Natural killer cell treated with Interleukin-12 subunit alpha and Interleukin-12 subunit beta and Interleukin-15 and Interleukin-18, amount 100 ng/mL, for 72 hours (primary cell): Measurements from ENCODE around the gene SOX6. TPM values are rescaled to one million over a fixed set of nuclear protein-coding genes. Genes with fewer than 3 reads are reported as not detected.

Source experiments
- ATAC-seq, 2 donors: fragments of 150-1000 bp; cut with Tn5 transposase in 1 of 2; sonication (Bioruptor Pico), chemical (Tn5 transposase) in 1 of 2; 2 replicates each; pipeline ENCODE4 v1.10.0; 2021
- DNase-seq: peaks from one replicate; pipeline ENCODE4 v3.0.0; 2022; ENCODE audit warnings: low spot score
- H3K27ac Mint-ChIP-seq, 2 donors: 1 replicate in 1 of 2; 2 replicates in 1 of 2; pipeline ENCODE4 v1.8.0; 2022; ENCODE audit warnings: mixed read lengths in 2 of 2, mild to moderate bottlenecking in 1 of 2, moderate library complexity in 1 of 2
- H3K27me3 Mint-ChIP-seq, 2 donors: 1 replicate in 1 of 2; 2 replicates in 1 of 2; pipeline ENCODE4 v1.8.0; 2022; ENCODE audit warnings: mixed read lengths in 2 of 2
- H3K36me3 Mint-ChIP-seq: one replicate; pipeline ENCODE4 v1.8.0; 2022; ENCODE audit warnings: mixed read lengths
- H3K4me1 Mint-ChIP-seq, 2 donors: 1 replicate in 1 of 2; 2 replicates in 1 of 2; pipeline ENCODE4 v1.8.0; 2022; ENCODE audit warnings: low read depth in 2 of 2, mixed read lengths in 2 of 2, mild to moderate bottlenecking in 1 of 2
- H3K4me3 Mint-ChIP-seq: one replicate; pipeline ENCODE4 v1.8.0; 2022; ENCODE audit warnings: mixed read lengths
- H3K9me3 Mint-ChIP-seq: 2 replicates; pipeline ENCODE4 v1.8.0; 2022; ENCODE audit warnings: mixed read lengths
- total RNA-seq, 2 donors: library from RNA; stranded (reverse); gene quantifications; one replicate each; pipeline ENCODE4 v1.2.3, GENCODE V29; 2022

The SOX6 gene
- total RNA-seq, 2 donors from 2014 or later, result not detected

GRCh38 chr11:16261836-16262644 lies 94.3 kb downstream of the SOX6 start:
- no peaks in the 10 kb centered on the region for H3K27me3 Mint-ChIP-seq
- no peak for DNase-seq
- no peaks in the 10 kb centered on the region for H3K36me3 Mint-ChIP-seq
- H3K9me3 Mint-ChIP-seq, result peaks cover 7% of the 10 kb centered on the region
- no peak overlapping the region for H3K4me3 Mint-ChIP-seq
- H3K27ac Mint-ChIP-seq, result no peak overlapping the region
- H3K4me1 Mint-ChIP-seq, result no peaks in the 10 kb centered on the region
- ATAC-seq, result no peak

GRCh38 chr11:16252373-16252772 lies 104.0 kb downstream of the SOX6 start:
- H3K4me1 Mint-ChIP-seq, result no peaks in the 10 kb centered on the region
- H3K4me3 Mint-ChIP-seq, result no peak overlapping the region
- H3K9me3 Mint-ChIP-seq, result peaks cover 10% of the 10 kb centered on the region
- no peak overlapping the region for H3K27ac Mint-ChIP-seq
- H3K36me3 Mint-ChIP-seq, result peaks cover 4% of the 10 kb centered on the region
- ATAC-seq (no peak), DNase-seq (no peak)
- no peaks in the 10 kb centered on the region for H3K27me3 Mint-ChIP-seq

GRCh38 chr11:16248248-16248647 lies 108.1 kb downstream of the SOX6 start:
- ATAC-seq (no peak), DNase-seq (no peak)
- no peaks in the 10 kb centered on the region for H3K4me1 Mint-ChIP-seq
- H3K9me3 Mint-ChIP-seq, result peaks cover 8% of the 10 kb centered on the region
- H3K27ac Mint-ChIP-seq, result no peak overlapping the region
- H3K27me3 Mint-ChIP-seq, result no peaks in the 10 kb centered on the region
- no peak overlapping the region for H3K4me3 Mint-ChIP-seq
- peaks cover 8% of the 10 kb centered on the region for H3K36me3 Mint-ChIP-seq

DNA sequence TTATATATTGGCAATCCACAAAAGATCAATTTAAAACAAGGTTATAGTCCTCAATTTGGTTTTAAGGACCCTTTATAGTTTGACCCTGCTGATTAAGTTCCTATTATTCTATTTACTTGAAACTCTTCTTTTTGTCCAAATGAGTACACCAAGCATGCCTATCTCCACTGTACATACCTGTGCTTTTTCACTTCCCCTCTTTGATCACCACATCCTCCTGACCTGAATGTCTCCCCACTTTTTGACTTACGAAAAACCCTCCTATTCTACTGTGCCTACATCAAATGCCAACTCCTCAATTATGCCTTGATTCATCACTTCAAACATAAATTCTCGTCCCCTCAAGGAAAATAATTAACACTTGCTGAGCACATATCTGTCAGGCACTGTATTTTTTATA lies 113.5 kb downstream of the SOX6 start:
- no peak overlapping the region for H3K4me3 Mint-ChIP-seq
- no peak for DNase-seq
- no peaks in the 10 kb centered on the region for H3K27me3 Mint-ChIP-seq
- ATAC-seq, result no peak
- H3K4me1 Mint-ChIP-seq, result no peaks in the 10 kb centered on the region
- no peak overlapping the region for H3K27ac Mint-ChIP-seq
- peaks cover 5% of the 10 kb centered on the region for H3K36me3 Mint-ChIP-seq
- H3K9me3 Mint-ChIP-seq, result peaks cover 9% of the 10 kb centered on the region

DNA sequence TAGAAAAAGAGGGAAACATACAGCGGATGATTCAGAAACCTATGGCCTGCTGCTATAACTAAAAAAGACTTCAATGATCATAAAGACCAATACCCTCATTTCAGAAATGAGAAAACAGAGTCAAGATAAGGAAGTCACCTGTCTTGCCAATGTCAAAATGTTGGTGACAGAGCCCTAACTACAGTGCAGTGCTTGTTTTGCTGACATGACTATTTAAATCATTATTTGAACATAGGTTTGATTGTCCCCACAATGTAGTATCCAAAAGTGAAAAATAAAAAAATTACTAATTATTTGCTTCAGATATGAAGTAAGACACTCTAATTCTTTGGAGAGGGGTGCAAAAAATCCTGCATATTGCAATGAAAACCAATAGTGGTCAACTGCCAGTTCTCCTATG lies 115.7 kb downstream of the SOX6 start:
- H3K4me1 Mint-ChIP-seq, result no peaks in the 10 kb centered on the region
- no peaks in the 10 kb centered on the region for H3K27me3 Mint-ChIP-seq
- no peaks in the 10 kb centered on the region for H3K36me3 Mint-ChIP-seq
- H3K4me3 Mint-ChIP-seq, result no peak overlapping the region
- no peak overlapping the region for H3K27ac Mint-ChIP-seq
- DNase-seq (no peak), ATAC-seq (no peak)
- H3K9me3 Mint-ChIP-seq, result peaks cover 5% of the 10 kb centered on the region

DNA sequence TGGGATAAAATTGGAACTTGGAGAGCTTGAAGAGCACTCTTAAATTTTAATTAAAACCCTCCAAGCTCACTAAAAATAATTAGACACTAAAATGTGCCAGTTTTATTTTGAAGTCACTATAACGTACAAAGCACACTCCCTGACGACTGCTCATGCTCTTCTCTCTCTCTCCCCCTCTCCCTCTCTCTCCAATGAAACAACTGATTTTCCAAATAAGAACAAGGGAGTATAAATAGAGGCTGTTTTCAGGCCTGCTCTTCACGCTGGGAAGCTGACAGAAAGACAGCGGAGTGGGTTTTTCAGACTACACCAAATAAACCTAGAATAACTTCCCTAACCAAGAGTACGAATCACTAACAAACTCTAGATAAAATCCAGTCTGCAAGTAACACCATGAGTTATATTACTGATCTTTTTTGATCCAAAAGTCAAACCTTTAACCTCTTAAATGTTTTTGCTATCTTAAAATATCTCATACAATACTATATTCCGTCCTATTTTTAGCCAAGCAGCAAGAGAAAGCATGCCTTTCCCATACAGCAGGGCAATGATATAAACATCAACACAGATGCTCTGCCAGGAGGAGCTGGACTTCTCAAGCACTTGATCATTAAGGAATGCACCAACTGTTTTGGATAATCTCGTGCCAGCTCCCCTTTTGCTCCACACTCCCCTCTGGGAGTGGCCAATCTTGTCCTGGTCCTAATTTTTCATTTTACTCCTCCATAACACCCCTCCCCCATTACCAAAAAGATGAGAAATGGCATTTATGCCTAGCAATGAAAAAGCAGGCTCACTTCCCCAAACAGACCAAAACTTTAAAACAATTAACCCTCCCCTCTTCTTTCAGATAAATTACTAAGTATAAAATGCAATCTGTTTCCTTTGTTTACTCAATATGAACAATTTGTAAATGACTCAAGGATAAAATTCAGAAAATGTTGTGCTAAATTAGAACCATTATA lies 116.9 kb downstream of the SOX6 start:
- Mint-ChIP-seq H3K4me1 (no peaks in the 10 kb centered on the region), H3K36me3 (no peaks in the 10 kb centered on the region), H3K4me3 (no peak overlapping the region), H3K27ac (no peak overlapping the region), H3K9me3 (peaks cover 5% of the 10 kb centered on the region), H3K27me3 (no peaks in the 10 kb centered on the region)
- ATAC-seq, result no peak
- no peak for DNase-seq

- DNase-seq (no peak), ATAC-seq (no peak)
- no peak overlapping the region for H3K4me3 Mint-ChIP-seq
- H3K27ac Mint-ChIP-seq, result no peak overlapping the region
- peaks cover 4% of the 10 kb centered on the region for H3K9me3 Mint-ChIP-seq
- H3K36me3 Mint-ChIP-seq, result no peaks in the 10 kb centered on the region
- H3K27me3 Mint-ChIP-seq, result no peaks in the 10 kb centered on the region
- H3K4me1 Mint-ChIP-seq, result no peaks in the 10 kb centered on the region
Observed at GRCh38 chr11:16226245-16226644, 130.1 kb downstream of the SOX6 start.

DNA sequence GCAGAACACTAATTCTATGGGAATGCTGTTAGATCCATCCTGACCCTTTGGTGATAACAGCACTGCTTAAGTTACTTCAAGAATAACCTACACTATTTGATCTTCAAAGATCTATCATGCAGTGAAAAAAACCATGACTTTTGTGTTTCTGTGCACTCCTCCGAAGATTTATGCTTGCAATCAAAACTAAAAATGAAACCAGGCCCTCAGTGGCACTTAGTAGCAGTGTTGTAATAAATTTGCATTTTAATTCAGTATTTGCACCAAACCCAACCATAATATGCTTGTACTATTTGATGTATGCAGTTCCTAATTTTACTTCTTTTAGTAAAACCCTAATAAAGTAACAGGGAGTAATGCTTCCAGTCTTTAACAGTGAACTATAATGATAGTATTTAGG lies 130.7 kb downstream of the SOX6 start:
- Mint-ChIP-seq H3K27ac (no peak overlapping the region), H3K4me1 (no peaks in the 10 kb centered on the region), H3K27me3 (no peaks in the 10 kb centered on the region), H3K4me3 (no peak overlapping the region), H3K9me3 (peaks cover 4% of the 10 kb centered on the region), H3K36me3 (no peaks in the 10 kb centered on the region)
- no peak for DNase-seq
- ATAC-seq, result no peak

DNA sequence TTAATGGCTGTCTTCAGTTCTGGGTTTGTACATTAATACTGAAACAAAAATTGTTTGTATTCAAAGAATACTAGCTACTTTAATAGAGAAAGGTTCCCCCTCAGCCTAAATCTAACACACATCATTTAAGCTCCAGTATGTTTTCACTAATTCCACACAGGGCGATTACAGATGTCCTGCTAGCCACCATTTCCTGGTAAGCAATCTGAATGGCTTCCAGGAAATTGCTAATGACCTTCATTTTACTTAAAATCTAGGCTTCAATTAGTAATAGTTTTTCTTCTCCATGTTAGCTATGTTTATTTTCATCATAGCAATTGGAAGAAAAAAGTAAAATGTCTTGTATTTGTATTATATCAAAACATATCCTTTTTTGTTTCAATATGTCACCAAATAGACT lies 132.8 kb downstream of the SOX6 start:
- no peak overlapping the region for H3K4me3 Mint-ChIP-seq
- DNase-seq, result no peak
- no peak overlapping the region for H3K27ac Mint-ChIP-seq
- no peaks in the 10 kb centered on the region for H3K27me3 Mint-ChIP-seq
- H3K4me1 Mint-ChIP-seq, result no peaks in the 10 kb centered on the region
- no peaks in the 10 kb centered on the region for H3K9me3 Mint-ChIP-seq
- H3K36me3 Mint-ChIP-seq, result no peaks in the 10 kb centered on the region
- no peak for ATAC-seq

DNA sequence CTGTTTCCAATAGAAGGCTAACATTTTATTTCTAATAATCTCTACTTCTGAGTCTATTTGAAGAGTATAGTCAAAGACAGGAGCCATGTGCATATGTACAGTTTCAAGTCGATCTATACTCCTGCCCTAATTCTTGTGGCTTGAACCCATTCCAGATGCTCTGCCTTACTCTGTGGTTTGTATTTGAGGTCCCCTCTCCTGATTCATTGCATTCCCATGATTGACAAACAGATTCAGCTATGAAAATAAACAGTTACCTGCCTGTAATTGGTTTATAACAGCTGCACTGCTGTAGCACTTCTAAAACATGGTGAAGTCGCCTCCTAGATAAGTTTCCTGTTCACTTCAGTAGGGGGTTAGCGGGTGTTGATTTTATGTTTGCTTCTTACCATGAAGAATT lies 138.7 kb downstream of the SOX6 start:
- Mint-ChIP-seq H3K9me3 (no peaks in the 10 kb centered on the region), H3K36me3 (no peaks in the 10 kb centered on the region), H3K27ac (no peak overlapping the region), H3K4me1 (no peaks in the 10 kb centered on the region), H3K4me3 (no peak overlapping the region), H3K27me3 (no peaks in the 10 kb centered on the region)
- ATAC-seq, result no peak
- no peak for DNase-seq

DNA sequence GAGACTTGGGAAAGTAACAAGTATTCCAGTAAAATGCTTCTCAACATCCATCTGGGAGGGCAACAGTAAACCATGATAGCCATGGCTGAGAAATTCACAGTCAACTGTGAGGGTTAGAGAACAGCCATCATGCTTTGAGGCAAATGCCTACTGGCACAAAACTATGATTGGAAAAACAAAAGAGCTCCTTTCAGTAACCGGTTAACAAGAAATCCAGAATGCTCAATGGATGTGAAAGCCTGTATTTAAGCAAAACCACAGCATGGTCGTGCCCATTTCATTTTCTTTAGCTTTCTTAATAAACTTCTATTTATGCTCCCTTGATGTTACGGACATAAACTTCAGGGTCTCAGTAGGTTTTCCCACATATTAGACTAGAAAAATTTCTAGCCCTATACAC lies 139.5 kb downstream of the SOX6 start:
- ATAC-seq (no peak), DNase-seq (no peak)
- Mint-ChIP-seq H3K4me3 (no peak overlapping the region), H3K9me3 (no peaks in the 10 kb centered on the region), H3K27ac (no peak overlapping the region), H3K27me3 (no peaks in the 10 kb centered on the region), H3K4me1 (no peaks in the 10 kb centered on the region), H3K36me3 (no peaks in the 10 kb centered on the region)

- Mint-ChIP-seq H3K4me3 (no peak overlapping the region), H3K27ac (no peak overlapping the region), H3K27me3 (no peaks in the 10 kb centered on the region), H3K36me3 (no peaks in the 10 kb centered on the region), H3K4me1 (no peaks in the 10 kb centered on the region), H3K9me3 (peaks cover 3% of the 10 kb centered on the region)
- DNase-seq, result no peak
- no peak for ATAC-seq
Observed at GRCh38 chr11:16215352-16215751, 141.0 kb downstream of the SOX6 start.

DNA sequence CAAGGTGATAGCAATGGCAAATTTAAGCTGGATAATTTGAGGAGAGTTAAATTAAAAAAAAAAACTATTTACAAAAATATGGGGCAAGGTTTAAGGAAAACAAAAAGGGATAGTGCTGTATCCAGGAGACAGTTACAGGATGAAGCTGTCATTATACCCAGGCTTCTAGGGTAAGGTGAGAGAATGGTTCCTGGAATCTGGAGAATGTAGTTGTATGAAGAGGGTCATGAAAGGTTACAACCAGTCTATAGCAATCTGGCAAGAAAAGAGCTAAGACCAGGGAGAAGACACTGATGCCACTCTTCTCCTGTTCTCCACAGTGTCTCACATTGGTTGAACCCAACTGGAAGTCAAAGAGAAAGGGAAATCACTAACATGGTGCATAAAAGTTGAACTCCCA lies 144.9 kb downstream of the SOX6 start:
- no peak overlapping the region for H3K4me3 Mint-ChIP-seq
- no peak overlapping the region for H3K27ac Mint-ChIP-seq
- no peak for ATAC-seq
- no peaks in the 10 kb centered on the region for H3K27me3 Mint-ChIP-seq
- H3K4me1 Mint-ChIP-seq, result no peaks in the 10 kb centered on the region
- H3K36me3 Mint-ChIP-seq, result no peaks in the 10 kb centered on the region
- H3K9me3 Mint-ChIP-seq, result peaks cover 5% of the 10 kb centered on the region
- no peak for DNase-seq

DNA sequence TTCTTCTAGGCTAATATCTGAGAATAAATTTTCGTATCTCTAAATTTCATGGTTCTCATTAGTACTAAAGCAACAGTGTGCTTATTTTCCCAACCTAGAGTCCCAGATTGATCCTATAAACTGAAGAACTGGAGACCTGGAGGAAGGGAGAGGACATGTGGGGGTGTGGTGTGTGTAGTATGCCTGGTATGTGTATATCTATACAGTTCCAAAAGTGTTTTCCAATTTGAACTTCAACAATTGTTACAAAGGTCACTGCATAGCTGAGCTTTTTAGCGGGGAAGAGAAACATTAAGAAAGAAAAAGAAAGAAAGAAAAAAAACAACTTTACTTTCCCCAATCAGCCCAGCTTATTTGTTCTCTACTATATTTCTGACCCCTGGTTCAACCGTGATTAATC lies 152.1 kb downstream of the SOX6 start:
- no peak for DNase-seq
- Mint-ChIP-seq H3K36me3 (no peaks in the 10 kb centered on the region), H3K9me3 (peaks cover 3% of the 10 kb centered on the region), H3K4me3 (no peak overlapping the region), H3K27ac (no peak overlapping the region), H3K4me1 (no peaks in the 10 kb centered on the region), H3K27me3 (no peaks in the 10 kb centered on the region)
- ATAC-seq, result no peak
